ENCODE results near the gene MKS1. TPM values are rescaled to one million over a fixed set of nuclear protein-coding genes. Genes with fewer than 3 reads are reported as not detected.

MKS1 gene
- total and polyA plus RNA-seq, 11 donors: 3.3 to 15.1 (median 6.4) TPM

GRCh38 chr17:58202859-58203258 is 16.2 kb downstream of the MKS1 start:
- no peak for TF ChIP-seq POLR2A (IDR thresholded peaks at IDR 0.05)
- TF ChIP-seq CTCF (IDR thresholded peaks at IDR 0.05): no peak
- intact Hi-C loops (cut with DNase I): no loop called here
- WGBS, 4 donors: 62 to 82% (median 81%) methylated on average over 7 of the region's 7 CpGs
- Histone ChIP-seq H3K36me3 (peaks cover 0 to 25% (median 17%) of the 10 kb centered on the region in 9 donors), H3K4me3 (no peak overlapping the region), H3K9me3 (no peaks in the 10 kb centered on the region), H3K4me1 (no peaks in the 10 kb centered on the region), H3K27me3 (peaks cover 0 to 12% (median 2%) of the 10 kb centered on the region in 9 donors), H3K27ac (no peak overlapping the region)
- no peak for DNase-seq
- ATAC-seq: no peak

GRCh38 chr17:58200024-58200633 is 18.9 kb downstream of the MKS1 start:
- DNase-seq (peak in 4 of 5 donors; percentile 18 to 67 (median 50)), ATAC-seq (peak in 3 of 4 donors; percentile 36 to 62 (median 52))
- 31 to 57% (median 43%) methylated on average over 10 to 14 of the region's 14 CpGs for WGBS, 4 donors
- H3K27ac ChIP-seq: no peak overlapping the region
- intact Hi-C loops (cut with DNase I): no loop called here
- no peaks in the 10 kb centered on the region for H3K4me1 ChIP-seq
- no peaks in the 10 kb centered on the region for H3K9me3 ChIP-seq
- TF ChIP-seq CTCF (IDR thresholded peaks at IDR 0.05) (peak in 10 of 12 donors; percentile 16 to 58 (median 39)), POLR2A (IDR thresholded peaks at IDR 0.05) (no peak)
- peaks cover 0 to under 1% (median 0%) of the 10 kb centered on the region in 9 donors for H3K36me3 ChIP-seq
- no peak overlapping the region for H3K4me3 ChIP-seq
- H3K27me3 ChIP-seq: peaks cover 0 to 18% (median 7%) of the 10 kb centered on the region in 9 donors

- TF ChIP-seq CTCF (IDR thresholded peaks at IDR 0.05): no peak
- no peak for TF ChIP-seq POLR2A (IDR thresholded peaks at IDR 0.05)
- H3K9me3 ChIP-seq: no peaks in the 10 kb centered on the region
- peaks cover 0 to 21% (median 10%) of the 10 kb centered on the region in 9 donors for H3K27me3 ChIP-seq
- intact Hi-C loops (cut with DNase I): no loop called here
- ATAC-seq (no peak), DNase-seq (no peak)
- no peaks in the 10 kb centered on the region for H3K36me3 ChIP-seq
- WGBS, 4 donors: 81 to 85% (median 82%) methylated on average over 7 of the region's 7 CpGs
- H3K4me3 ChIP-seq: no peak overlapping the region
- no peaks in the 10 kb centered on the region for H3K4me1 ChIP-seq
- no peak overlapping the region for H3K27ac ChIP-seq
Observed at GRCh38 chr17:58196610-58197009, 22.4 kb downstream of the MKS1 start.

- H3K36me3 ChIP-seq: no peaks in the 10 kb centered on the region
- no peak overlapping the region for H3K27ac ChIP-seq
- 74 to 85% (median 85%) methylated on average over 4 to 5 of the region's 5 CpGs for WGBS, 4 donors
- intact Hi-C loops (cut with DNase I): no loop called here
- ATAC-seq (no peak), DNase-seq (no peak)
- no peak overlapping the region for H3K4me3 ChIP-seq
- H3K4me1 ChIP-seq: no peaks in the 10 kb centered on the region
- no peaks in the 10 kb centered on the region for H3K9me3 ChIP-seq
- peaks cover 0 to 27% (median 10%) of the 10 kb centered on the region in 9 donors for H3K27me3 ChIP-seq
- no peak for TF ChIP-seq POLR2A (IDR thresholded peaks at IDR 0.05)
- TF ChIP-seq CTCF (IDR thresholded peaks at IDR 0.05): no peak
Observed at GRCh38 chr17:58195518-58196123, 23.4 kb downstream of the MKS1 start.
